A549 (cell line): ENCODE results near the gene CD2BP2. TPM values are rescaled to one million over a fixed set of nuclear protein-coding genes. Genes with fewer than 3 reads are reported as not detected.

Experiments used
- ATAC-seq, 2 experiments: fragments of 200-7000 bp in 1 of 2; fragments of >200 bp in 1 of 2; cut with Nextera tagmentation in 1 of 2; cut with Tn5 transposase in 1 of 2; 3 replicates each; pipeline versions ENCODE4 v1.8.0 to v1.9.1; 2018 to 2020; ENCODE audit warnings: mild to moderate bottlenecking in 1 of 2, moderate library complexity in 1 of 2
- CTCF ChIA-PET: fragments of 300-600 bp; sonication (Branson Sonifier 250); formaldehyde crosslinking; extraction: SDS; loops from one replicate; lab custom pipeline; 2021; ENCODE audit warnings: antibody characterized with exemption, inconsistent platforms; lab: Yijun Ruan, JAX
- POLR2A ChIA-PET: fragments of 350-600 bp; formaldehyde crosslinking; extraction: SDS; loops from one replicate; lab custom pipeline; 2021; ENCODE audit warnings: antibody characterized with exemption, inconsistent platforms; lab: Yijun Ruan, JAX
- DNase-seq, 2 experiments: peaks; one replicate each; pipeline versions ENCODE4 v3.0.0 to v3.0.0-alpha.2; 2011 to 2016; ENCODE audit warnings: low read depth in 1 of 2, low spot score in 1 of 2
- FAIRE-seq: peaks from 2 replicates; lab custom pipeline; 2011; peaks lifted over from hg19 to GRCh38; lab: Jason Lieb, UNC
- H3K27ac ChIP-seq, 2 experiments: fragments of >200 bp; sonication (Bioruptor Twin); formaldehyde crosslinking; 3 replicates each; pipeline ENCODE4 v1.5.1; 2016 to 2017
- H3K4me1 ChIP-seq: fragments of >200 bp; sonication (Bioruptor Twin); formaldehyde crosslinking; 3 replicates; pipeline ENCODE4 v1.6.1; 2016
- H3K4me2 ChIP-seq: fragments of >200 bp; sonication (Bioruptor Twin); formaldehyde crosslinking; 3 replicates; pipeline ENCODE4 v1.6.1; 2016
- H3K4me3 ChIP-seq: fragments of >200 bp; sonication (Bioruptor Twin); formaldehyde crosslinking; 3 replicates; pipeline ENCODE4 v1.5.1; 2016
- H3K9me3 ChIP-seq: fragments of >200 bp; sonication (Bioruptor Twin); formaldehyde crosslinking; 3 replicates; pipeline ENCODE4 v1.6.1; 2016
- CEBPB ChIP-seq, 2 experiments: fragments of >200 bp in 1 of 2; sonication (Bioruptor Twin) in 1 of 2; formaldehyde crosslinking in 1 of 2; IDR thresholded peaks; 2 replicates each; pipeline ENCODE4 v1.6.1; 2012 to 2016
- CHD2 ChIP-seq: fragments of 150-350 bp; IDR thresholded peaks from 2 replicates; pipeline ENCODE4 v1.6.1; 2014; ENCODE audit warnings: low read length; ENCODE audit not compliant: partially characterized antibody
- ESRRA ChIP-seq: fragments of 150-350 bp; IDR thresholded peaks from 2 replicates; pipeline ENCODE4 v1.6.1; 2014; ENCODE audit warnings: mild to moderate bottlenecking, low read length, borderline replicate concordance
- FOSB ChIP-seq: fragments of 250-450 bp; sonication (Bioruptor Pico); IDR thresholded peaks from 2 replicates; pipeline ENCODE4 v1.5.0; 2020; ENCODE audit warnings: mild to moderate bottlenecking, moderate library complexity
- FOSL2 ChIP-seq, 2 experiments: fragments of 450-650 bp in 1 of 2; fragments of >200 bp in 1 of 2; sonication (Bioruptor Twin) in 1 of 2; formaldehyde crosslinking; IDR thresholded peaks; 2 replicates each; pipeline versions ENCODE4 v1.5.0 to v1.6.1; 2016 to 2020; ENCODE audit warnings: mild to moderate bottlenecking in 1 of 2, moderate library complexity in 1 of 2
- HOXA7 ChIP-seq: fragments of 250-450 bp; sonication (Bioruptor Pico); IDR thresholded peaks from 2 replicates; pipeline ENCODE4 v1.5.0; 2020; ENCODE audit warnings: mild to moderate bottlenecking, moderate library complexity
- MAX ChIP-seq: IDR thresholded peaks from 2 replicates; pipeline ENCODE4 v1.6.1; 2012
- NFE2L2 ChIP-seq: fragments of 150-350 bp; conservative IDR thresholded peaks from 2 replicates; pipeline ENCODE4 v1.6.1; 2014; ENCODE audit warnings: low read length
- NPAS2 ChIP-seq: fragments of 250-450 bp; sonication (Bioruptor Pico); IDR thresholded peaks from 2 replicates; pipeline ENCODE4 v1.8.0; 2022; ENCODE audit warnings: mild to moderate bottlenecking, moderate library complexity, borderline replicate concordance
- NR3C1 ChIP-seq: fragments of >200 bp; sonication (Bioruptor Twin); formaldehyde crosslinking; IDR thresholded peaks from 3 replicates; pipeline ENCODE4 v1.6.1; 2017
- PBX3 ChIP-seq: IDR thresholded peaks from 2 replicates; pipeline ENCODE4 v1.6.1; 2012
- PHF8 ChIP-seq: fragments of 200-600 bp; sonication (generic); IDR thresholded peaks from 2 replicates; pipeline ENCODE4 v1.6.1; 2016; ENCODE audit warnings: low read depth, mild to moderate bottlenecking, antibody characterized with exemption, moderate library complexity, borderline replicate concordance
- POLR2A ChIP-seq: IDR thresholded peaks from 2 replicates; pipeline ENCODE4 v1.6.1; 2012; ENCODE audit warnings: mild to moderate bottlenecking, low read length
- POLR2AphosphoS2 ChIP-seq: conservative IDR thresholded peaks from 2 replicates; pipeline ENCODE4 v1.6.1; 2012; ENCODE audit warnings: low read length, improper control_type of control experiment, inconsistent platforms
- RAD21 ChIP-seq, 2 experiments: fragments of >200 bp in 1 of 2; sonication (Bioruptor Twin) in 1 of 2; formaldehyde crosslinking in 1 of 2; IDR thresholded peaks in 1 of 2; conservative IDR thresholded peaks in 1 of 2; 2 replicates in 1 of 2; 3 replicates in 1 of 2; pipeline ENCODE4 v1.6.1; 2012 to 2018; ENCODE audit warnings: inconsistent platforms in 1 of 2
- RCOR1 ChIP-seq: fragments of 150-350 bp; IDR thresholded peaks from 2 replicates; pipeline ENCODE4 v1.6.1; 2014; ENCODE audit warnings: antibody characterized with exemption, low read length, low read depth
- REST ChIP-seq: fragments of 200-600 bp; sonication (generic); IDR thresholded peaks from 2 replicates; pipeline ENCODE4 v1.6.1; 2016; ENCODE audit warnings: antibody characterized with exemption, mild to moderate bottlenecking, moderate library complexity
- ZNF302 ChIP-seq: fragments of 250-450 bp; sonication (Bioruptor Pico); IDR thresholded peaks from 2 replicates; pipeline ENCODE4 v1.9.0; 2021; ENCODE audit warnings: inconsistent platforms, mild to moderate bottlenecking, moderate library complexity
- WGBS: methylation state at CpG from one replicate; pipeline ENCODE4 v1.1.6; 2017; ENCODE audit errors: missing lambda C conversion rate; 5-methylcytosine and 5-hydroxymethylcytosine counted together
- polyA plus RNA-seq, 4 experiments: library from polyadenylated mRNA; depleted of rRNA in 3 of 4; stranded (reverse); fragments of >200 nt; fragmentation: RNase III in 1 of 4; extraction: RNeasy Plus Mini Kit Qiagen cat#74134 plus additional on column Dnase treatment in 1 of 4; gene quantifications; 2 replicates in 3 of 4; 3 replicates in 1 of 4; pipeline ENCODE4 v1.2.3, GENCODE V29; 2011 to 2017
- TF ChIP-seq, protein P1 (sequence below): fragments of >200 bp; sonication (Bioruptor Twin); formaldehyde crosslinking; IDR thresholded peaks from 3 replicates; pipeline ENCODE4 v1.5.1; 2016

Gene CD2BP2
- polyA plus RNA-seq, 2 of the 4 experiments (the other 2 are of a cell fraction), result 35.6 to 54.0 TPM

DNA sequence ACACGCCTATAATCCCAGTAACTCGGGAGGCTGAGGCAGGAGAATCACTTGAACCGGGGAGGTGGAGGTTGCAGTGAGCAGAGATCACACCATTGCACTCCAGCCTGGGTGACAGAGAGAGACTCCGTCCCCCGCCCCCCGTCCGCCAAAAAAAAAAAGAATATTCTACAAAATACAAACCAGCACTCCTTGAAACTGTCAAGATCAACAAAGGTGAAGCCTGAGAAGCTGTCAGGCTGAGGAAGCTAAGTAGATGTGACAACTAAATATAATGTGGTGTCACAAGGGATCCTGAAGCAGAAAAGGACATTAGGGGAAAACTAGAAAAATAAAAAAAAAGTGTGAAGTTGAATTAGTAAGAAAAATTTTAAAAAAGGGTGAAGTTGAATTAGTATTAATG lies 6.2 kb downstream of the CD2BP2 start:
- 87% methylated on average over 7 of the region's 7 CpGs for WGBS
- Histone ChIP-seq H3K27ac (no peak overlapping the region), H3K4me1 (peaks cover 28% of the 10 kb centered on the region), H3K9me3 (no peaks in the 10 kb centered on the region), H3K4me2 (no peak overlapping the region), H3K4me3 (no peak overlapping the region)
- TF ChIP-seq RCOR1, result no peak
- TF ChIP-seq PHF8, result no peak
- TF ChIP-seq, protein P1, sequence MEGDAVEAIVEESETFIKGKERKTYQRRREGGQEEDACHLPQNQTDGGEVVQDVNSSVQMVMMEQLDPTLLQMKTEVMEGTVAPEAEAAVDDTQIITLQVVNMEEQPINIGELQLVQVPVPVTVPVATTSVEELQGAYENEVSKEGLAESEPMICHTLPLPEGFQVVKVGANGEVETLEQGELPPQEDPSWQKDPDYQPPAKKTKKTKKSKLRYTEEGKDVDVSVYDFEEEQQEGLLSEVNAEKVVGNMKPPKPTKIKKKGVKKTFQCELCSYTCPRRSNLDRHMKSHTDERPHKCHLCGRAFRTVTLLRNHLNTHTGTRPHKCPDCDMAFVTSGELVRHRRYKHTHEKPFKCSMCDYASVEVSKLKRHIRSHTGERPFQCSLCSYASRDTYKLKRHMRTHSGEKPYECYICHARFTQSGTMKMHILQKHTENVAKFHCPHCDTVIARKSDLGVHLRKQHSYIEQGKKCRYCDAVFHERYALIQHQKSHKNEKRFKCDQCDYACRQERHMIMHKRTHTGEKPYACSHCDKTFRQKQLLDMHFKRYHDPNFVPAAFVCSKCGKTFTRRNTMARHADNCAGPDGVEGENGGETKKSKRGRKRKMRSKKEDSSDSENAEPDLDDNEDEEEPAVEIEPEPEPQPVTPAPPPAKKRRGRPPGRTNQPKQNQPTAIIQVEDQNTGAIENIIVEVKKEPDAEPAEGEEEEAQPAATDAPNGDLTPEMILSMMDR, result no peak
- TF ChIP-seq POLR2A, result no peak
- no peak for TF ChIP-seq POLR2AphosphoS2
- no peak for TF ChIP-seq CEBPB (IDR thresholded peaks at IDR 0.05)
- TF ChIP-seq FOSL2 (IDR thresholded peaks at IDR 0.05), result no peak
- no peak for TF ChIP-seq FOSL2 (CRISPR knock-in tag; IDR thresholded peaks at IDR 0.05)
- TF ChIP-seq PBX3, result no peak
- TF ChIP-seq FOSB (CRISPR knock-in tag), result no peak
- no peak for TF ChIP-seq MAX
- no peak for TF ChIP-seq HOXA7 (CRISPR knock-in tag)
- no peak for TF ChIP-seq REST
- no peak for TF ChIP-seq ZNF302 (CRISPR knock-in tag)
- TF ChIP-seq CHD2, result no peak
- no peak for TF ChIP-seq ESRRA
- TF ChIP-seq NPAS2 (CRISPR knock-in tag), result no peak
- TF ChIP-seq NFE2L2, result no peak
- no peak for TF ChIP-seq RAD21 (conservative IDR thresholded peaks at IDR 0.05 in 1 of 2, IDR thresholded peaks at IDR 0.05 in 1 of 2)
- POLR2A ChIA-PET, result no interaction called here
- no peak for ATAC-seq
- DNase-seq, result no peak
- CTCF ChIA-PET, result interaction anchor here (0.6 kb wide), 1 partner anchor 135 kb away, joined by 6 read pairs; no protein-coding TSS in a partner anchor
- FAIRE-seq, result no peak

DNA sequence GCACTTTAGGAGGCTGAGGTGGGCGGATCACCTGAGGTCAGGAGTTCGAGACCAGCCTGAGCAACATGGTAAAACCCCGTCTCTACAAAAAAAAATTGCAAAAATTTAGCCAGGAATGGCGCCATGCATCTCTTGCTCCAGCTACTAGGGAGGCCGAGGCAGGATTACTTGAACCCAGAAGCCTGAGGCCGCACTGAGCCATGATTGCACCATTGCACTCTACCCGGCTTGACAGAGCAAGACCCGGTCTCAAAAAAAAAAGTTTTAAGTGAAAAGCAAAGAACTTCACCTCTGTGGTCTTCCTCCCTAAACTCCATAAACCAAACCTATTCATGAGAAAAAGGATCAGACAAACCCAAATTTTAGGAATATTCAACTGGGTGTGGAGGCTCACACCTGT lies 7.0 kb downstream of the CD2BP2 start:
- ATAC-seq, result no peak
- Histone ChIP-seq H3K4me2 (no peak overlapping the region), H3K4me1 (peaks cover 20% of the 10 kb centered on the region), H3K27ac (no peak overlapping the region), H3K4me3 (no peak overlapping the region), H3K9me3 (no peaks in the 10 kb centered on the region)
- WGBS, result 92% methylated on average over 8 of the region's 8 CpGs
- no peak for FAIRE-seq
- POLR2A ChIA-PET, result no interaction called here
- CTCF ChIA-PET, result no interaction called here
- no peak for TF ChIP-seq NR3C1
- no peak for DNase-seq
